Measurements from ENCODE around the gene NOX5.

GRCh38 chr15:69042531-69042930 lies 28.0 kb downstream of the NOX5 start:
- TF ChIP-seq CTCF (conservative IDR thresholded peaks at IDR 0.05; ENCODE audit: low read depth, low read length) (no peak), EZH2 (IDR thresholded peaks at IDR 0.05; ENCODE audit: borderline replicate concordance, low read depth, low read length, poor library complexity, severe bottlenecking) (no peak)
